H1 (cell line): ENCODE results near the gene GJD4. TPM values are rescaled to one million over a fixed set of nuclear protein-coding genes. Genes with fewer than 3 reads are reported as not detected.

Experiments
- NANOG ChIP-seq: IDR thresholded peaks from 2 replicates; pipeline ENCODE4 v1.6.1; 2011; ENCODE audit warnings: low read length, low read depth, mild to moderate bottlenecking, inconsistent platforms; ENCODE audit not compliant: insufficient read depth, poor library complexity, severe bottlenecking
- TBP ChIP-seq: IDR thresholded peaks from 2 replicates; pipeline ENCODE4 v1.6.1; 2011; ENCODE audit warnings: low read depth, low read length, improper control_type of control experiment
- polyA plus RNA-seq, 7 experiments: library from polyadenylated mRNA; depleted of rRNA in 3 of 7; stranded (reverse) in 5 of 7; unstranded in 2 of 7; fragments of >200 nt in 5 of 7; fragments of 200-250 nt in 2 of 7; gene quantifications; 1 replicate in 5 of 7; 2 replicates in 1 of 7; 4 replicates in 1 of 7; pipeline versions ENCODE4 v1.2.1 to v1.2.3, GENCODE V29; 2011 to 2013; ENCODE audit warnings: missing spikeins in 2 of 7, mixed read lengths in 2 of 7
- total RNA-seq: library from RNA; stranded (reverse); fragmentation: NEBNext Ultra II Directional; extraction: Animal tissue kit (Norgen Biotek cat#: 25700); gene quantifications from 2 replicates; pipeline ENCODE4 v1.2.1, GENCODE V29; 2021
- TF ChIP-seq, protein P1 (sequence below): fragments of 300-600 bp; sonication (generic); IDR thresholded peaks from 2 replicates; pipeline ENCODE4 v1.7.1; 2012; ENCODE audit warnings: low read length, moderate library complexity, mild to moderate bottlenecking, inconsistent platforms; ENCODE audit not compliant: insufficient replicate concordance

The GJD4 gene
- total and polyA plus RNA-seq, 2 of the 8 experiments (the other 6 are each of a cell fraction or from before 2014, with no cell fraction given) = not detected

- no peak for TF ChIP-seq TBP
- TF ChIP-seq NANOG = no peak
- TF ChIP-seq, protein P1, sequence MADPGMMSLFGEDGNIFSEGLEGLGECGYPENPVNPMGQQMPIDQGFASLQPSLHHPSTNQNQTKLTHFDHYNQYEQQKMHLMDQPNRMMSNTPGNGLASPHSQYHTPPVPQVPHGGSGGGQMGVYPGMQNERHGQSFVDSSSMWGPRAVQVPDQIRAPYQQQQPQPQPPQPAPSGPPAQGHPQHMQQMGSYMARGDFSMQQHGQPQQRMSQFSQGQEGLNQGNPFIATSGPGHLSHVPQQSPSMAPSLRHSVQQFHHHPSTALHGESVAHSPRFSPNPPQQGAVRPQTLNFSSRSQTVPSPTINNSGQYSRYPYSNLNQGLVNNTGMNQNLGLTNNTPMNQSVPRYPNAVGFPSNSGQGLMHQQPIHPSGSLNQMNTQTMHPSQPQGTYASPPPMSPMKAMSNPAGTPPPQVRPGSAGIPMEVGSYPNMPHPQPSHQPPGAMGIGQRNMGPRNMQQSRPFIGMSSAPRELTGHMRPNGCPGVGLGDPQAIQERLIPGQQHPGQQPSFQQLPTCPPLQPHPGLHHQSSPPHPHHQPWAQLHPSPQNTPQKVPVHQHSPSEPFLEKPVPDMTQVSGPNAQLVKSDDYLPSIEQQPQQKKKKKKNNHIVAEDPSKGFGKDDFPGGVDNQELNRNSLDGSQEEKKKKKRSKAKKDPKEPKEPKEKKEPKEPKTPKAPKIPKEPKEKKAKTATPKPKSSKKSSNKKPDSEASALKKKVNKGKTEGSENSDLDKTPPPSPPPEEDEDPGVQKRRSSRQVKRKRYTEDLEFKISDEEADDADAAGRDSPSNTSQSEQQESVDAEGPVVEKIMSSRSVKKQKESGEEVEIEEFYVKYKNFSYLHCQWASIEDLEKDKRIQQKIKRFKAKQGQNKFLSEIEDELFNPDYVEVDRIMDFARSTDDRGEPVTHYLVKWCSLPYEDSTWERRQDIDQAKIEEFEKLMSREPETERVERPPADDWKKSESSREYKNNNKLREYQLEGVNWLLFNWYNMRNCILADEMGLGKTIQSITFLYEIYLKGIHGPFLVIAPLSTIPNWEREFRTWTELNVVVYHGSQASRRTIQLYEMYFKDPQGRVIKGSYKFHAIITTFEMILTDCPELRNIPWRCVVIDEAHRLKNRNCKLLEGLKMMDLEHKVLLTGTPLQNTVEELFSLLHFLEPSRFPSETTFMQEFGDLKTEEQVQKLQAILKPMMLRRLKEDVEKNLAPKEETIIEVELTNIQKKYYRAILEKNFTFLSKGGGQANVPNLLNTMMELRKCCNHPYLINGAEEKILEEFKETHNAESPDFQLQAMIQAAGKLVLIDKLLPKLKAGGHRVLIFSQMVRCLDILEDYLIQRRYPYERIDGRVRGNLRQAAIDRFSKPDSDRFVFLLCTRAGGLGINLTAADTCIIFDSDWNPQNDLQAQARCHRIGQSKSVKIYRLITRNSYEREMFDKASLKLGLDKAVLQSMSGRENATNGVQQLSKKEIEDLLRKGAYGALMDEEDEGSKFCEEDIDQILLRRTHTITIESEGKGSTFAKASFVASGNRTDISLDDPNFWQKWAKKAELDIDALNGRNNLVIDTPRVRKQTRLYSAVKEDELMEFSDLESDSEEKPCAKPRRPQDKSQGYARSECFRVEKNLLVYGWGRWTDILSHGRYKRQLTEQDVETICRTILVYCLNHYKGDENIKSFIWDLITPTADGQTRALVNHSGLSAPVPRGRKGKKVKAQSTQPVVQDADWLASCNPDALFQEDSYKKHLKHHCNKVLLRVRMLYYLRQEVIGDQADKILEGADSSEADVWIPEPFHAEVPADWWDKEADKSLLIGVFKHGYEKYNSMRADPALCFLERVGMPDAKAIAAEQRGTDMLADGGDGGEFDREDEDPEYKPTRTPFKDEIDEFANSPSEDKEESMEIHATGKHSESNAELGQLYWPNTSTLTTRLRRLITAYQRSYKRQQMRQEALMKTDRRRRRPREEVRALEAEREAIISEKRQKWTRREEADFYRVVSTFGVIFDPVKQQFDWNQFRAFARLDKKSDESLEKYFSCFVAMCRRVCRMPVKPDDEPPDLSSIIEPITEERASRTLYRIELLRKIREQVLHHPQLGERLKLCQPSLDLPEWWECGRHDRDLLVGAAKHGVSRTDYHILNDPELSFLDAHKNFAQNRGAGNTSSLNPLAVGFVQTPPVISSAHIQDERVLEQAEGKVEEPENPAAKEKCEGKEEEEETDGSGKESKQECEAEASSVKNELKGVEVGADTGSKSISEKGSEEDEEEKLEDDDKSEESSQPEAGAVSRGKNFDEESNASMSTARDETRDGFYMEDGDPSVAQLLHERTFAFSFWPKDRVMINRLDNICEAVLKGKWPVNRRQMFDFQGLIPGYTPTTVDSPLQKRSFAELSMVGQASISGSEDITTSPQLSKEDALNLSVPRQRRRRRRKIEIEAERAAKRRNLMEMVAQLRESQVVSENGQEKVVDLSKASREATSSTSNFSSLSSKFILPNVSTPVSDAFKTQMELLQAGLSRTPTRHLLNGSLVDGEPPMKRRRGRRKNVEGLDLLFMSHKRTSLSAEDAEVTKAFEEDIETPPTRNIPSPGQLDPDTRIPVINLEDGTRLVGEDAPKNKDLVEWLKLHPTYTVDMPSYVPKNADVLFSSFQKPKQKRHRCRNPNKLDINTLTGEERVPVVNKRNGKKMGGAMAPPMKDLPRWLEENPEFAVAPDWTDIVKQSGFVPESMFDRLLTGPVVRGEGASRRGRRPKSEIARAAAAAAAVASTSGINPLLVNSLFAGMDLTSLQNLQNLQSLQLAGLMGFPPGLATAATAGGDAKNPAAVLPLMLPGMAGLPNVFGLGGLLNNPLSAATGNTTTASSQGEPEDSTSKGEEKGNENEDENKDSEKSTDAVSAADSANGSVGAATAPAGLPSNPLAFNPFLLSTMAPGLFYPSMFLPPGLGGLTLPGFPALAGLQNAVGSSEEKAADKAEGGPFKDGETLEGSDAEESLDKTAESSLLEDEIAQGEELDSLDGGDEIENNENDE = no peak
Measured at GRCh38 chr10:35611750-35612149, 6.6 kb downstream of the GJD4 start (continued).
